Natural killer cell (primary cell): Measurements from ENCODE around the gene FBXW11. TPM values are rescaled to one million over a fixed set of nuclear protein-coding genes. Genes with fewer than 3 reads are reported as not detected.
"Not testable (repeated sequence)": the region's sequence is repeated elsewhere in the genome, so short reads cannot be mapped to it uniquely, and the experiment has no call there.

ENCODE experiments used
- ATAC-seq, 3 donors: fragments of 150-1000 bp in 2 of 3; fragments of 200-7000 bp in 1 of 3; cut with Tn5 transposase; 1 replicate in 1 of 3; 2 replicates in 2 of 3; pipeline ENCODE4 v1.10.0; 2021; ENCODE audit warnings: mild to moderate bottlenecking in 2 of 3, moderate library complexity in 2 of 3
- DNase-seq, 2 donors: peaks; one replicate each; pipeline versions ENCODE4 v3.0.0 to v3.0.0-alpha.2; 2013 to 2021; ENCODE audit warnings: mixed read lengths in 1 of 2
- H3K27ac ChIP-seq: one replicate; pipeline ENCODE4 v1.5.1; 2013; ENCODE audit warnings: mild to moderate bottlenecking, low read length
- H3K27me3 ChIP-seq: one replicate; pipeline ENCODE4 v1.6.1; 2013; ENCODE audit warnings: low read length; ENCODE audit not compliant: control insufficient read depth, insufficient read depth
- H3K36me3 ChIP-seq: one replicate; pipeline ENCODE4 v1.6.1; 2013; ENCODE audit warnings: low read length; ENCODE audit not compliant: control insufficient read depth, insufficient read depth
- H3K4me1 ChIP-seq: one replicate; pipeline ENCODE4 v1.6.1; 2013; ENCODE audit warnings: low read length; ENCODE audit not compliant: control insufficient read depth, insufficient read depth
- H3K4me3 ChIP-seq: one replicate; pipeline ENCODE4 v1.5.1; 2013; ENCODE audit warnings: low read length
- H3K9me3 ChIP-seq: one replicate; pipeline ENCODE4 v1.6.1; 2013; ENCODE audit warnings: low read length; ENCODE audit not compliant: control insufficient read depth, insufficient read depth
- H3K27ac Mint-ChIP-seq, 2 donors: one replicate each; pipeline ENCODE4 v1.8.0; 2022; ENCODE audit warnings: mild to moderate bottlenecking in 2 of 2, mixed read lengths in 2 of 2, moderate library complexity in 1 of 2
- H3K27me3 Mint-ChIP-seq, 2 donors: one replicate each; pipeline ENCODE4 v1.8.0; 2022; ENCODE audit warnings: low read depth in 2 of 2, mixed read lengths in 2 of 2
- H3K36me3 Mint-ChIP-seq: one replicate; pipeline ENCODE4 v1.8.0; 2022; ENCODE audit warnings: mixed read lengths
- H3K4me1 Mint-ChIP-seq, 2 donors: one replicate each; pipeline ENCODE4 v1.8.0; 2022; ENCODE audit warnings: mixed read lengths in 2 of 2
- H3K4me3 Mint-ChIP-seq: one replicate; pipeline ENCODE4 v1.8.0; 2022; ENCODE audit warnings: mild to moderate bottlenecking, moderate library complexity, mixed read lengths
- H3K9me3 Mint-ChIP-seq, 2 donors: one replicate each; pipeline ENCODE4 v1.8.0; 2022; ENCODE audit warnings: mixed read lengths in 2 of 2
- WGBS: methylation state at CpG from one replicate; pipeline ENCODE4 v1.1.7; 2013; ENCODE audit warnings: missing lambda C conversion rate; ENCODE audit not compliant: insufficient coverage; 5-methylcytosine and 5-hydroxymethylcytosine counted together
- intact Hi-C: fragments of 100-400 bp; cut with micrococcal nuclease; formaldehyde crosslinking; loops from one replicate; pipeline ENCODE4 v1.14.2; 2022
- total RNA-seq, 4 donors: library from RNA; stranded (reverse); fragments of 120-200 nt in 1 of 4; gene quantifications; one replicate each; pipeline versions ENCODE4 v1.2.3 to v1.2.4, GENCODE V29; 2013 to 2022
- TF ChIP-seq, protein P1 (sequence below): fragments of 200-600 bp; IDR thresholded peaks from one replicate; pipeline ENCODE4 v1.8.0; 2022; ENCODE audit warnings: antibody characterized with exemption

FBXW11 gene
- total RNA-seq, 3 donors from 2014 or later (not counting 1 experiment from before 2014, with no cell fraction given) = 26.7 to 40.3 (median 39.5) TPM

DNA sequence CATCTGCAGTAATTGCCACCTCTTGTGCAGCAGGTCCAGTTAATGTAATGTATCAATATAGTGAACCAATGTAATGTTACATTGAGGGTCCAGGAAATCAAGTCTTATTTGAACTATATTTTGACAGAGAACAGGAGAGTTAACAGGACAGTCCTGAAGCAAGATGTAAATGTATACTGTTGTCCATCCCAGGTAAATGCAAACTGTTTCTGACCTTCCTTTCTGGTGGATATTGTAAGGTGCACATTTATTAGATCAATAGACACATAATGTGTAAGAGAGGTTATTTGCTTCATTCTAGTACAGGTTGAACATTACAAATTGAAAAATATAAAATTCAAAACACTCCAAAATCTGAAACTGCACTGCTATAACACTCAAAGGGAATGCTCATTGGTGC is 23.4 kb upstream of the FBXW11 start:
- no peaks in the 10 kb centered on the region for H3K27me3 Mint-ChIP-seq
- H3K4me1 ChIP-seq = no peaks in the 10 kb centered on the region
- no peaks in the 10 kb centered on the region for H3K36me3 Mint-ChIP-seq
- DNase-seq = no peak
- peaks cover 2% of the 10 kb centered on the region for H3K9me3 ChIP-seq
- H3K9me3 Mint-ChIP-seq = no peaks in the 10 kb centered on the region
- no peak overlapping the region for H3K27ac ChIP-seq
- H3K4me3 Mint-ChIP-seq = no peak overlapping the region
- no peaks in the 10 kb centered on the region for H3K36me3 ChIP-seq
- intact Hi-C loops = no loop called here
- no peaks in the 10 kb centered on the region for H3K4me1 Mint-ChIP-seq
- TF ChIP-seq, protein P1, sequence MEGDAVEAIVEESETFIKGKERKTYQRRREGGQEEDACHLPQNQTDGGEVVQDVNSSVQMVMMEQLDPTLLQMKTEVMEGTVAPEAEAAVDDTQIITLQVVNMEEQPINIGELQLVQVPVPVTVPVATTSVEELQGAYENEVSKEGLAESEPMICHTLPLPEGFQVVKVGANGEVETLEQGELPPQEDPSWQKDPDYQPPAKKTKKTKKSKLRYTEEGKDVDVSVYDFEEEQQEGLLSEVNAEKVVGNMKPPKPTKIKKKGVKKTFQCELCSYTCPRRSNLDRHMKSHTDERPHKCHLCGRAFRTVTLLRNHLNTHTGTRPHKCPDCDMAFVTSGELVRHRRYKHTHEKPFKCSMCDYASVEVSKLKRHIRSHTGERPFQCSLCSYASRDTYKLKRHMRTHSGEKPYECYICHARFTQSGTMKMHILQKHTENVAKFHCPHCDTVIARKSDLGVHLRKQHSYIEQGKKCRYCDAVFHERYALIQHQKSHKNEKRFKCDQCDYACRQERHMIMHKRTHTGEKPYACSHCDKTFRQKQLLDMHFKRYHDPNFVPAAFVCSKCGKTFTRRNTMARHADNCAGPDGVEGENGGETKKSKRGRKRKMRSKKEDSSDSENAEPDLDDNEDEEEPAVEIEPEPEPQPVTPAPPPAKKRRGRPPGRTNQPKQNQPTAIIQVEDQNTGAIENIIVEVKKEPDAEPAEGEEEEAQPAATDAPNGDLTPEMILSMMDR = no peak
- no peak for ATAC-seq
- no peak overlapping the region for H3K27ac Mint-ChIP-seq
- no peak overlapping the region for H3K4me3 ChIP-seq
- H3K27me3 ChIP-seq = no peaks in the 10 kb centered on the region

DNA sequence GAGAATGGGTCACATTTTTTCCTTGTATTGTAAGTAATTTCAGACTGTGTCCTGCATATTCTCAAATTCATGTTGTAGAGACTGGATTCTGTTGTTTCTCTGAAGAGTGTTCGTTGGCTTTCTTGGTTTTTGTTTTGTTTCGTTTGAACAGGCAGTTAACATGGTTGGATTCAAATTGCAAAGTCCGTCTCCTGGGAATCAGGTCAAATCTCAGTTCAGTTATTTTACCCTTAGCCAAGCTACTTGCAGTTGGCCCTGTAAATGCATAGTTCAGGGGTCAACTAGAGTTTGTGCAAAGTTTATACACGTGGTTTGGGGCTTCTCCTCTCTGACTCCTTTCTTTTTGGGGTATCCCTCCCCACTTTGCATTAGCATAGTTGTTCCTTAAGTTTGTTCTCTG is 21.7 kb upstream of the FBXW11 start:
- 77% methylated on average over 4 of the region's 4 CpGs for WGBS
- H3K27ac Mint-ChIP-seq = no peak overlapping the region
- DNase-seq = no peak
- Histone ChIP-seq H3K27ac (no peak overlapping the region), H3K36me3 (no peaks in the 10 kb centered on the region), H3K4me1 (no peaks in the 10 kb centered on the region), H3K4me3 (no peak overlapping the region), H3K27me3 (no peaks in the 10 kb centered on the region), H3K9me3 (peaks cover 2% of the 10 kb centered on the region)
- intact Hi-C loops = no loop called here
- no peaks in the 10 kb centered on the region for H3K27me3 Mint-ChIP-seq
- TF ChIP-seq, protein P1 = no peak
- no peak overlapping the region for H3K4me3 Mint-ChIP-seq
- no peaks in the 10 kb centered on the region for H3K9me3 Mint-ChIP-seq
- ATAC-seq = no peak
- H3K4me1 Mint-ChIP-seq = no peaks in the 10 kb centered on the region
- H3K36me3 Mint-ChIP-seq = no peaks in the 10 kb centered on the region

DNA sequence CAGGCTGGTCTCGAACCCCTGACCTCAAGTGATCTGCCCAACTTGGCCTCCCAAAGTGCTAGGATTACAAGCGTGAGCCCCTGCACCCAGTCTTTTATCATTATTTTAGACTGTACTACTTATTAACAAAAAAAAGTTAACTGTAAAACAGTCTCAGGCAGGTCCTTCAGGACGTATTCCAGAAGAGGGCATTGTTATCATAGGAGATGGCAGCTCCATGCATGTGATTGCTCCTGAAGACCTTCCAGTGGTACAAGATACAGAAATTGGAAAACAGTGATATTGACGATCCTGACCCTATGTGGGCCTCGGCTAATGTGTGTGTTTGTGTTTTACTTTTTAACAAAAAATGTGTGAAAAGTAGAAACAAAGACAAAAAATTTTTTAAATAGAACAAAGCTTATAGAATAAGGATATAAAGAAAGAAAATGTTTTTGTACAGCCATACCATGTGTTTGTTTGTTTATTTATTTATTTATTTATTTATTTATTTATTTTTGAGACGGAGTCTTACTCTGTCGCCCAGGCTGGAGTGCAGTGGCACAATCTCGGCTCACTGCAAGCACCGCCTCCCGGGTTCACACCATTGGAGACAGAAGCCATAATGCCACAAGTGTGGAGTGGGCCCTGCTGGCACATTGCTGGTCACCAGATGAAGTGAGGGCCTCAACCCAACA is 13.8 kb upstream of the FBXW11 start:
- H3K36me3 Mint-ChIP-seq, H3K9me3 ChIP-seq, DNase-seq, H3K4me1 ChIP-seq, H3K27ac ChIP-seq, ATAC-seq, H3K9me3 Mint-ChIP-seq, H3K27me3 ChIP-seq, H3K27me3 Mint-ChIP-seq, H3K4me1 Mint-ChIP-seq, H3K4me3 ChIP-seq, H3K4me3 Mint-ChIP-seq, H3K27ac Mint-ChIP-seq, H3K36me3 ChIP-seq, intact Hi-C loops: not testable (repeated sequence)
- whole genome bisulfite sequencing = 91% methylated on average over 10 of the region's 10 CpGs

DNA sequence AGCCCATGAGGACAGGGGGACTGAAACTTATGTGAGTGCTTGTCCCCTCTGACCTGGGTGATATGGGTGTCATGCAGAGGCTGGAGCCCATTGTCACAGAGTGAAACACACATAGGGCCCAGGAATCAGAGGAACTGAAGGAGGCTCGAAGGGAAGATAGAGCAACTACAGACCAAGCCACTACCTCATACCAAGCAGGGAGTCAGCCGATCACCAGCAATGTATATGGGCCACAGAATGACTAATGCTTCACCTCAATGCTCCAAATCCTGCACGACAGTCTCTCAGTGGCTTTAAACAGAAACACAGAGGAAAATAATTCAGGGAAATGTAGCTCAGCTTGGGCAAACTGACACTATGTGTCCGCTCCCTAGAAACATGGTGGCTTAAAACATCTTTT is 8.9 kb upstream of the FBXW11 start:
- Histone ChIP-seq H3K4me1 (no peaks in the 10 kb centered on the region), H3K27me3 (no peaks in the 10 kb centered on the region), H3K36me3 (no peaks in the 10 kb centered on the region), H3K4me3 (no peak overlapping the region), H3K27ac (no peak overlapping the region), H3K9me3 (no peaks in the 10 kb centered on the region)
- no peaks in the 10 kb centered on the region for H3K4me1 Mint-ChIP-seq
- no peak for ATAC-seq
- no peaks in the 10 kb centered on the region for H3K9me3 Mint-ChIP-seq
- no peaks in the 10 kb centered on the region for H3K27me3 Mint-ChIP-seq
- H3K36me3 Mint-ChIP-seq = no peaks in the 10 kb centered on the region
- no peak overlapping the region for H3K4me3 Mint-ChIP-seq
- 89% methylated on average over 4 of the region's 4 CpGs for WGBS
- DNase-seq = no peak
- H3K27ac Mint-ChIP-seq = no peak overlapping the region
- intact Hi-C loops = no loop called here
- TF ChIP-seq, protein P1 = no peak
